ENCODE data around the gene MTA3. TPM values are rescaled to one million over a fixed set of nuclear protein-coding genes. Genes with fewer than 3 reads are reported as not detected.

Gene MTA3
- total RNA-seq, 1 donor: 13.4 TPM

DNA sequence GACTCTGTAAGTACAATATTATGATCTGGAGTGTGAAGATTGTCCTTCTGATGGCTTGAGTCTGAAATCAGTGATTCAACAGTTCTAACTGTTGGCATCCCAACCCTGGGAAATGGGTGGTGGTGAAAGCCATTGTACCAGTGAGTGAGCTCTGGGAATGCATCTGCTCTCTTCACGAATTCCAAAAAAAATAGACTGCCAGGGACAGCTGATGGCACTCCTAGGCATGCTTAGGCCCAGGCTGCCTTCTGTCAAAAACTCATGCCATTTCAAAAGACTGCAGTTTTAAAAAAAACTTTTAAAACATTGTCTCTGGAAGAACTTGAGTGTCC is 175.2 kb downstream of the MTA3 start:
- Histone ChIP-seq H3K9me3 (ENCODE audit: low read depth, low read length) (no peaks in the 10 kb centered on the region), H3K4me1 (ENCODE audit: insufficient read depth, low read length) (no peaks in the 10 kb centered on the region), H3K4me3 (ENCODE audit: low read length) (no peak overlapping the region), H3K27me3 (ENCODE audit: insufficient read depth, low read length) (no peaks in the 10 kb centered on the region)

DNA sequence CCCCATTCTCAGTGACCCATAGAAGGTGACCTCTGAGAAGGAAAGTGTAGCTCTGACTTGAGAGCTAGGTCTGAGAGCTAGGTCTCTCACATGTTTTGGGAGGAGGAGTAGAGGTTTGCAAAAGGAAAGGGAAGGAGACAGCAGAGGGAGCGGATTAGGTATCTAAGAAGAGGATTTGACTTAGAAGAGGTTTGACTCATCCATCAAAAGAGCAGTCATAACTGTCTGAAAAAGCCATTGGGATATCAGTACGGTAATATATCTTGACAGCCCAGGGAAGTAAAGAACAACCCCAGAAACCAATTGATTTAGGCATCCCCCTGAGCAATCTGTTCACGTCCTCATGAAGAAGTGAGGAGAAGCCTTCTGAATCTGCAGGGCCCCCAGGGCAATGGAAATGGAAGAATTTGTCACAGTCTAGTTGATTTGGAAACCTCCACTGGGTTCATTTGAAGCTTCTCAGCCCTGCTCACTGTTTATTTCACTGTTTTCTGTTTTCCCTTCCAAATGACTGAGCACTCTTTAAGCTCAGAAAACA is 176.2 kb downstream of the MTA3 start:
- Histone ChIP-seq H3K4me1 (ENCODE audit: insufficient read depth, low read length) (no peaks in the 10 kb centered on the region), H3K27me3 (ENCODE audit: insufficient read depth, low read length) (no peaks in the 10 kb centered on the region), H3K9me3 (ENCODE audit: low read depth, low read length) (no peaks in the 10 kb centered on the region), H3K4me3 (ENCODE audit: low read length) (no peak overlapping the region)

DNA sequence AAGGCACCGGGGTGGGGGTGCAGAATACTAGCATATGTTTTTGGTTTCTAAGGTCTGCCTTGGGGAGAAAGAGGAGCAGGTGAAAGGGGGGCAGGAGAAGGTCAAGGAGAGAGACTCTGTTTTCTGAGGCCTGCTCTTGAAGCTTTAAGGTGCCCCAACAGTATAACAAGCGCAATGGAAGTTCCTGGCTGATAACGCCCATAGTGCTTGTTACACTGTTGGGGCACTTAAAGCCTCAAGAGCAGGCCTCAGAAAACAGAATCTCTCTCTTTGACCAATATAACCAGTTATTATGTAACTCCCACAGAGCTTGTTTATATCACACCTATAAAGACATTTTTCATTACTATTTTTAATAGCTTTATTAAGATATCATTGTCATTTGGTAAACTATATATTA is 179.0 kb downstream of the MTA3 start:
- Histone ChIP-seq H3K27me3 (ENCODE audit: insufficient read depth, low read length) (no peaks in the 10 kb centered on the region), H3K4me1 (ENCODE audit: insufficient read depth, low read length) (peaks cover 22% of the 10 kb centered on the region), H3K4me3 (ENCODE audit: low read length) (no peak overlapping the region), H3K9me3 (ENCODE audit: low read depth, low read length) (no peaks in the 10 kb centered on the region)

DNA sequence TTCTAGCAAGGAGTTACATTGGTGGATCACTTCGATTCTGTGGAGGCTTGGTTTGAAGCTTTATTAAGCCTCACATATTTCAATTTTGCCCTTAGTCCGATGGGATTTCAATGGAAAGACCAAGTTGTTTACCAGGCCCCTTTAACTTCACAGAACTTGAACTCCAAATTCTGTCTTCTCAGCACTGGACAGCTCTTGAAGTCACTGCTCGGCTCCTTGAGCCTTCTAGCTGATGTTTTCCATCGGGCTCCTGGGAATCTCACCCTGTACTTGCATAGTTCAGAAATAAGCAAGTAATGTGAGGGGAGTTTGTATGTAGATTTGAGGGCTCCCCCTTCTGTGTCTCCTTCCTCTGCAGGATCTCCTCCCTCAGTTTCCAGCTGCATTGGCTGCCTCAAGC is 180.4 kb downstream of the MTA3 start:
- peaks cover 36% of the 10 kb centered on the region for H3K4me1 ChIP-seq (ENCODE audit: insufficient read depth, low read length)
- H3K9me3 ChIP-seq (ENCODE audit: low read depth, low read length): no peaks in the 10 kb centered on the region
- no peaks in the 10 kb centered on the region for H3K27me3 ChIP-seq (ENCODE audit: insufficient read depth, low read length)
- no peak overlapping the region for H3K4me3 ChIP-seq (ENCODE audit: low read length)

DNA sequence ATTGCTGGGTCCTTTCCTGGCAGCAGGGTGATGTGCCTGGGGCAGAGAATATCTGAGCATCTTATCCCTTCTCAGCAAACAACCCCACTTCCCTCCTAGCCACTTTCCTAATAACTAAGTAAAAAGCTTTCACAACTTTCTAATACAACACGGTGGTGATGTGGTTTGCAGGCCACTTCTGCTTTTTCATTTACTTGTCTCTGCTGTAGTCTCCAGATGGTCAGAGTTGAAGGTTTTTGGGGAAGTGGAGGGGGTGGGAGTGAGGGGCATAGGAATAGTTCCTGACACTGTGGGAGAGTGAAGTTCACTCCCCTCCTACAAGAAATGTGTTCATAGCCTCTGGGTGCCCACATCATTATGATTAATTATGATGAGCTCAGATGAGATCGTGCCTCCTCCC is 183.9 kb downstream of the MTA3 start:
- Histone ChIP-seq H3K4me1 (ENCODE audit: insufficient read depth, low read length) (peaks cover 62% of the 10 kb centered on the region), H3K9me3 (ENCODE audit: low read depth, low read length) (no peaks in the 10 kb centered on the region)

DNA sequence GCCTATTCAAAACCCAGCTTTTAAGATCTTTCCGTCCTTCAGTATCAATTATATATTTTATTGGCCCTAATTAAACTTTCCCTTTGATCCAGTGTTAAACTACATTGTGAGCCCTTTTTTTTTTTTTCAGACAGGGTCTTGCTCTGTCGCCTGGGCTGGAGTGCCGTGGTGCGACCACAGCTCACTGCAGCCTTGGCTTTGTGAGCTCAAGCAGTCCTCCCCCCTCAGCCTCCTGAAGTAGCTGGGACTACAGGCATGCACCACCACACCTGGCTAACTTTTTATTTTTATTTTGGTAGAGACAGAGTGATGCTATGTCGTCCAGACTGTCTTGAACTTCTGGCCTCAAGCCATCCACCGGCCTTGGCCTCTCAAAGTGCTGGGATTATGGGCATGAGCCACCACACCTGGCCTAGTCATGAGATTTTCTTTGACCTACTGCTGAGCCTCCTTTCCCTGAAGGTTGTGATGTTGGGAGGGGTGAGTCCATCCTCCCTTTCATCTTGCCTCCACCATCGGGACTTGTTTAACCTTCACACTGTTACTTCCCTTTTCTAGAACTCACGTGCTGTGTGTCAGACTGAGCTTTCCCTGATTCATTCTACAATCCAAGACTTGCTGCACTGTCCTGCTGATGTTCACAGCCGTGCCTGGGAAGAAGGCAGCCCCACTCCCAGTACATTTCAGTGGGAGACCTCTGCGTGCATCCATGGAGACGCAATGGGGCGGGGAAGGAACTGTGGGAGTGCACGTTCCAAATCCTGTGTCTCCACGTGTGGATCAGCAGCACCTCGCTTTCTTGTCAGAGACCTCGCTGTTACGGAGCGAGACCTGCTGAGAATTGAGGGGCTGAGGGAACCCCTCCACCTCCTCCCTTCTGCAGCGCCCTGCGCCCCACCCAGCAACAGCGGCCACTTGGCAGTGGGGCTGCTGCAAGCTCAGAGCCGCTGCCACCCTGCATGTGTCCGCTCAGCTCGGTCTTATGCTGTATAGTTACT is 184.7 kb downstream of the MTA3 start:
- Histone ChIP-seq H3K27me3 (ENCODE audit: insufficient read depth, low read length) (no peaks in the 10 kb centered on the region), H3K4me1 (ENCODE audit: insufficient read depth, low read length) (peaks cover 62% of the 10 kb centered on the region), H3K9me3 (ENCODE audit: low read depth, low read length) (no peaks in the 10 kb centered on the region), H3K4me3 (ENCODE audit: low read length) (no peak overlapping the region)

More for the DNA sequence above, 183.9 kb downstream of the MTA3 start:
- no peaks in the 10 kb centered on the region for H3K27me3 ChIP-seq (ENCODE audit: insufficient read depth, low read length)
- no peak overlapping the region for H3K4me3 ChIP-seq (ENCODE audit: low read length)

DNA sequence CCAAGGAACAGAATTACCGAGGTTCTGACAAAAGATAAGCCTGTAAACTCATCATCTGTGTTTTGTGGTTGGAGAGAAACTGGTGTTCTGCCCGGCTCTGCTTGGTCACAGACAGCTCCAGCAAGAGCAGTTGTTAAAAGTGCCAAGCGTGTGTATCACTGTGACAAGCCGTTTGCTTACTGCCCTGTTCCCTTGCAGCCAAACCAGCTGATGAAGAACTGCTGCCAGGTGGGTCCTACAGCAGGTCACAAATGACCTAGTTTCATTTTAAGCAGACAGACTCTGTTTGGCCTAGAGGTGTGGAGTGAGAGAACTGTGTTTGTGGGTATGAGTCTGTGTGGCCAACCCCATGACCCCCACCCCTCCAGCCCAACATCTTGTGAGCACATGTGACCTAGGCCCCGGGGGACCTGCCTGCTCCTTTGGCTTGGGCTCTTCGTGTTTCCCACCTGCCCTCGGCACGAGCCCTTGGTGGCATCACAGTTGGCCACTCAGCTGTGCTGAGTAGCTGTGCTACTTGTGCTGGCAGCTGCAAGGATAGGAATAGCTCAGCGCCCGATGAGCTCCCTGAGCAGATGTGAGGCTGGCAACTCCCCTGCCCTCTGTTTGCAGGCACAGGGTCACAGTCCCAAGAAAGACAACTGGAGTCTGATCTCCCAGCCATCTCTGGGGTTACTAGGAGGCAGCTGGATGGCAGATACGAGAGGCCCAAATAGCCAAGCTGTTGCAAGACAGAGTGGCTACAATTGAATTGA is 185.8 kb downstream of the MTA3 start:
- Histone ChIP-seq H3K27me3 (ENCODE audit: insufficient read depth, low read length) (no peaks in the 10 kb centered on the region), H3K4me3 (ENCODE audit: low read length) (no peak overlapping the region), H3K4me1 (ENCODE audit: insufficient read depth, low read length) (peaks cover 62% of the 10 kb centered on the region), H3K9me3 (ENCODE audit: low read depth, low read length) (no peaks in the 10 kb centered on the region)

DNA sequence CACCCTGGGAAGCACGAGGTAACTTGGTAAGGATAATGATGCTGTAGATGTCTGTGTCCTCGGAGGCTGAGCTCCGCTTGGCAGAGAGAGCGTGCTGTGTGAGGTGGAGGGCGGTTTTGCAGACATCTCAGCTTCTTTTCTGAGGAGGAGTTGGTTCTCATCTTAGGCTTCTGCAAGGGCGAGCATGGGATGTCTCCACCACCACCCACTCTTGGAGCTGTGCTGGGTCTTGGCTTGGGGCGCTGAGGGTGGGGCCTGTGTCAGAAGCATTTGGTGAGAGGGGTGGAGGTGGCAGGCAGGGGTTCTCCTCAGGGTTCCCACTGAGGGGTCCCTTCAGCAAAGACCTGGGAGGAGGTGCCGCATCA is 186.3 kb downstream of the MTA3 start:
- H3K4me3 ChIP-seq (ENCODE audit: low read length): no peak overlapping the region
- H3K4me1 ChIP-seq (ENCODE audit: insufficient read depth, low read length): peaks cover 62% of the 10 kb centered on the region
- H3K9me3 ChIP-seq (ENCODE audit: low read depth, low read length): no peaks in the 10 kb centered on the region
- H3K27me3 ChIP-seq (ENCODE audit: insufficient read depth, low read length): no peaks in the 10 kb centered on the region

DNA sequence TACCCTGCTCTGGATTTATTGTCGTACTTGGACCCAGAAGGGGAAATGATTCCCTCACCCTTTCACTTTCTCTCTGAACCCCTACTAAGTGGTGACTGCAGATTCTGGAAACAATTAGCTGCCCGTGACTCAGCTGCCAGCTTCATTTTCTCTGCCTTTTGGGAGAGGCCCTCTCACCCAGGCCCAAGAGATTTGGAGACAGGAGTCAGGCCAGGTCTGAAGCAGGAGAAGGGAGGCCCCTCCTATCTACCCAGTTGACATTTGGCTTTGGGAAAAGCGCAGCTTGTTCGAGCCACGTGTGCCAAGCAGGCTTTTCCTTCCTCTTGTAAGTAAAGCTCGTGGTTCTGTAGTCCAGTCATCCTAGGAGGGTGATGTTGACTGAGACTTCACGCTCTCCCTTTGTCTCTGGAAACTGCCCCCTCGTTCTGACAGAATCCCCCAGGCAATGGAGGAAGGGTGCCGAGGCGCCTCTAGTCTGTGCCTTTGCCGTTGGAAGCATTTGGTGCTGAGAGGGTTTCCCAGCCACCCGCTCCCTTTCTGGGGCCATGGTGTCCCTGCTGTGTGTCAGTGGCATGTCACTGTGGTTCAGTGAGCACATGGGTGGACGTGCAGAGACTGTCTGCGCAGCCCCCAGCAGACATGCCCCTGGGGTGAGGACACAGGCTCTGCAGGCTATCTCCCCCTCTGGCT is 186.9 kb downstream of the MTA3 start:
- Histone ChIP-seq H3K4me1 (ENCODE audit: insufficient read depth, low read length) (peaks cover 61% of the 10 kb centered on the region), H3K9me3 (ENCODE audit: low read depth, low read length) (no peaks in the 10 kb centered on the region), H3K4me3 (ENCODE audit: low read length) (no peak overlapping the region), H3K27me3 (ENCODE audit: insufficient read depth, low read length) (no peaks in the 10 kb centered on the region)

DNA sequence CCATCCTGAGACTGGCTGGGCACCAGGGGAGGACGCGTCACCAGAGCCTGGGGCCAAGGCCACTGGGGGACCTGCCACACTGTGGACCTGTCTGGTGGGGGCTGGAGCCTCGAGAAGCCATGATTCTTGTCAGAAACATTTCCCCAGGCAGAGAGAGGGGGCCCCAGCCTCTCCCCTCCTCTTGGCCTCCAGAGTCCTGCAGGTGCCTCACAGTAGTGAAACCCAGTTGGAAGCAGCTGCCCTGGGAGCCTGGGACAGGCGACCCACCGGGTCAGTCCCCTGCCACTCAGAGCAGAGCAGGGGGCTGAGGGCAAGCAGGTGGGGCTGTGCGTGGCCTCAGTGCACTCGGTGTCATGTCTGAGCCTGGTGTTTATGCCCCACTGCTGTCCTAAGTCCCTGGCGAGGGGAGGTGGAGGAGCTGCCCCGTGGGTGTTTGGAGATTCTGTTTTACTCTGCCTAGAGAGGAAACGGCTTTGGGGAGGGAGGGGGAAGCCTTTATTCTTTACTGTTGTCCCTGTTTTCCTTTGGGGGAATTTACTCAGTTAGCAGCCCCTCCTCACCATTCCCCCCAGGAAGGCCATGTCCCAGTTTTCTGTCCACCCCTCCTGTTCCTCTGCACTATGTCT is 187.8 kb downstream of the MTA3 start:
- no peaks in the 10 kb centered on the region for H3K27me3 ChIP-seq (ENCODE audit: insufficient read depth, low read length)
- no peak overlapping the region for H3K4me3 ChIP-seq (ENCODE audit: low read length)
- H3K4me1 ChIP-seq (ENCODE audit: insufficient read depth, low read length): peaks cover 51% of the 10 kb centered on the region
- no peaks in the 10 kb centered on the region for H3K9me3 ChIP-seq (ENCODE audit: low read depth, low read length)

DNA sequence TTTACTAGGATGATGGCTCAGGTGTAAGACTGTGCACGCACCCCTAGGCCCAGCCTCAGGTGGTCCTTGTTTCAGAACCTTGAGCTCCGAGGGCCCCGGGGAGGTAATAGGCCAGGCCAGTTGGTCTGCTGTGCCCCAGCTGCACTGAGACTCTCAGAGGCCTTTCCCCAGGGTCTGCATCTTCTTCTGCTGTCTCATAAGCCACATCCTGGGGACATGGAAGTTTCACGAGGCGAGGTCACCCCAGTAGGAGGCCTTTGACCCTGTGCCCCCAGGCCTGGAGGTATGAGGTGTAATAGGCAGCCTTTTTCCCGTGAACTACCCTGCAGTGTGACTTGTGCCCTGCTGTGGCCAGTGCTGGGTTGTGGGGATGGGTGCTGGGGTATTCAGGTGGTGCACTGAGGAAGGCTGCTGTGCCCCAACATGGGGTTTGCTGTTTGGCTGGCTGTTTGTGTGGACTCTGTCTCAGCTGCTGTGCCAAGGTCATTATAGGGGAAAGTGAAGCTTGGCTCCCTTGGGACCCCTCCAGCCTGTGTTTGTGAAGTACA is 188.6 kb downstream of the MTA3 start:
- Histone ChIP-seq H3K4me3 (ENCODE audit: low read length) (no peak overlapping the region), H3K27me3 (ENCODE audit: insufficient read depth, low read length) (no peaks in the 10 kb centered on the region), H3K9me3 (ENCODE audit: low read depth, low read length) (no peaks in the 10 kb centered on the region), H3K4me1 (ENCODE audit: insufficient read depth, low read length) (peaks cover 44% of the 10 kb centered on the region)

DNA sequence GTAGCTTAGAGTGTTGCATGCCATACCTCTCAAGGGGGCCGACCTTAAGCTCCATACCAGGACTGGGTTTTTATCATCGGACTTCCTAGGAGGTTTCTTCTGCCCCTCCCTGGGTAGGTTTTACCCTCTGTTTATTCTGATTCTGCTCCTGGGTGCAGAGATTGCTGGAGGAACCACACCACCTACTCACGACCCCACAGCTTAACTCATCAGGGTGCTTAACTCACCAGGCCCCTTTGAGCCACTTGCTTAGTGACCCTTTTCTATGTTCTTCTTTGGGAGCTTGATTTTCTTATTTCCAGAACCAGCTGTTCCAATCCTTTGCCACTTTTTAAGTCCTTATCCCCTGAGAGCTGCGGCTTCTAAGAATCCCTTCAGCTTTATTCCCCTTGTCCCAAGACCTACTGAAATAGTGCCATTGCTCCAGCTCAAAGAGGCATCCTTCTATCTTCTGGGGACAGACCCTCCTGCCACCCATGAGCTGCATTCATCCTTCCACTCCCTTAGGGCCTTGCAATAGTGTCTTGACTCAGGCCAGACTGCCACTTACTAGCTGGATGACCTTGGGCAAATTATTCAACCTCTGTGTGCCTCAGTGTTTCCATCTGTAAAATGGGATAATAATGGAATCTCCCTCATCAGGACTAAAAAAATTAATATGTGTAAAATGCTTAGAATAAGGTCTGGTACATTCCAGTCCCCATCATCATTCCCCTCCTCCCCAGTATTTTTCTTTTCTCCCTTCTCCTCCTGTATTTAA is 189.7 kb downstream of the MTA3 start:
- H3K4me1 ChIP-seq (ENCODE audit: insufficient read depth, low read length): peaks cover 41% of the 10 kb centered on the region
- no peaks in the 10 kb centered on the region for H3K27me3 ChIP-seq (ENCODE audit: insufficient read depth, low read length)
- H3K4me3 ChIP-seq (ENCODE audit: low read length): no peak overlapping the region

DNA sequence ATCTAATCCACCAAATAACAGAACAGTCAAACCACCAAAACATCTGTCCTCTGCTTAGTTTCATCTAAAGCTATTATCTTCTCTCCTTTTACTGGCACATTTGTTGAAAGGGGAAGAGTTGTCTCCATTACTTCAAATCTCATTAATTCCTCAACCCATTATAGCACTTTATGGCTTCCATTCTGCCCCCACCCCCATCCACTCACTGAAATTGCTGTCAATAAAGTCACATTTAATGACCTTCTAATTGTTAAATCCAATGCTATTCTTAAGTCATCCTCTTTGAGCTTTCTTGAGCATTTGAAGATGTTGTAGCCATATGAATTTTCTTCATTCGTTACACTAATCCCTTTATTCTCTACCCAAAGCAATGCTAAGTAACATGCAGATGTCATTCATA is 190.3 kb downstream of the MTA3 start:
- Histone ChIP-seq H3K4me1 (ENCODE audit: insufficient read depth, low read length) (peaks cover 41% of the 10 kb centered on the region), H3K9me3 (ENCODE audit: low read depth, low read length) (no peaks in the 10 kb centered on the region), H3K27me3 (ENCODE audit: insufficient read depth, low read length) (no peaks in the 10 kb centered on the region), H3K4me3 (ENCODE audit: low read length) (no peak overlapping the region)

More for the DNA sequence above, 189.7 kb downstream of the MTA3 start:
- no peaks in the 10 kb centered on the region for H3K9me3 ChIP-seq (ENCODE audit: low read depth, low read length)

DNA sequence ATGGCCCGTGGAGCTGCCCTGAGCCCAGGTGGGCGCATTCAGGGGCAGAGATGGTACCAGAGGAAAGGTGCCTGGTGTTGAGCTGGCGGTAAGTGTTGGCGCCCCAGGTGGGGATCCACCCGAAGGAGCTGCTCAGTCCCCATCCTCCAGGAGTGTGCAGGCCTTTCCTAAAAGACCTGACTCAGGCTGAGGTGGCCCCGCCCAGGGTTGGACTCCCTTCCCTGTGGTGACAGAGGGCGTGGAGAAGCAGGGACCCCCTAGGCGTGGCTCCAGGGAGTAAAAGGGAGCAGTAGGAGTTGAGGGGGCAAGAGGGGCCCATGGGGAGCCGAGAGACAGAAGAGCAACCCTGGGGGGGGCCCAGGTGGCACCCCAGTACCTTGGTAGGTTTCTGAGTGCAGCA is 193.1 kb downstream of the MTA3 start:
- no peaks in the 10 kb centered on the region for H3K9me3 ChIP-seq (ENCODE audit: low read depth, low read length)
- H3K27me3 ChIP-seq (ENCODE audit: insufficient read depth, low read length): no peaks in the 10 kb centered on the region
- no peak overlapping the region for H3K4me3 ChIP-seq (ENCODE audit: low read length)
- peaks cover 26% of the 10 kb centered on the region for H3K4me1 ChIP-seq (ENCODE audit: insufficient read depth, low read length)

All from mononuclear cell (primary cell).